Activated CD8-positive, alpha-beta memory T cell treated with anti-CD3 and anti-CD28 coated beads, Interleukin-2, amount 50 U/mL, for 48 hours (primary cell): Measurements from ENCODE around the gene SLC26A4.
A peak's percentile ranks its signal among the peaks of the same experiment; 100 is the strongest.
"Not testable (repeated sequence)": the region's sequence is repeated elsewhere in the genome, so short reads cannot be mapped to it uniquely, and the experiment has no call there.

Experiments used
- DNase-seq: peaks from one replicate; pipeline ENCODE4 v3.0.0-alpha.2; 2020

SLC26A4 gene

GRCh38 chr7:107660381-107661080, at the start of gene SLC26A4:
Gene SLC26A4, plus strand, starts transcription at chr7:107660828. Its CDS starts 814 bp downstream, at chr7:107661642.
- peak; percentile 79 for DNase-seq

- DNase-seq, result no peak
These were observed 47.2 kb upstream of the SLC26A4 start for GRCh38 chr7:107613439-107613838.

GRCh38 chr7:107613948-107614347, 46.7 kb upstream of the SLC26A4 start:
- no peak for DNase-seq

GRCh38 chr7:107614425-107614824, 46.2 kb upstream of the SLC26A4 start:
- DNase-seq, result no peak

GRCh38 chr7:107615910-107616680, 44.5 kb upstream of the SLC26A4 start:
- DNase-seq, result no peak

GRCh38 chr7:107622429-107622828, 38.2 kb upstream of the SLC26A4 start:
- no peak for DNase-seq

- no peak for DNase-seq
These were observed 37.7 kb upstream of the SLC26A4 start for GRCh38 chr7:107622894-107623293.

- DNase-seq, result no peak
These were observed 33.6 kb upstream of the SLC26A4 start for GRCh38 chr7:107627002-107627401.

GRCh38 chr7:107628461-107629064, 32.1 kb upstream of the SLC26A4 start:
- no peak for DNase-seq

GRCh38 chr7:107630342-107630741, 30.3 kb upstream of the SLC26A4 start:
- no peak for DNase-seq

GRCh38 chr7:107631588-107632491, 28.8 kb upstream of the SLC26A4 start:
- no peak for DNase-seq

- DNase-seq, result no peak
These were observed 28.1 kb upstream of the SLC26A4 start for GRCh38 chr7:107632492-107632865.

- DNase-seq, result no peak
These were observed 22.0 kb upstream of the SLC26A4 start for GRCh38 chr7:107638594-107638993.

- not testable (repeated sequence) for DNase-seq
These were observed 21.6 kb upstream of the SLC26A4 start for GRCh38 chr7:107639070-107639469.

GRCh38 chr7:107641676-107642075, 19.0 kb upstream of the SLC26A4 start:
- DNase-seq, result no peak

- no peak for DNase-seq
These were observed 18.1 kb upstream of the SLC26A4 start for GRCh38 chr7:107642501-107642900.

- DNase-seq, result no peak
These were observed 17.2 kb upstream of the SLC26A4 start for GRCh38 chr7:107643407-107643806.

- DNase-seq, result no peak
These were observed 16.7 kb upstream of the SLC26A4 start for GRCh38 chr7:107643938-107644308.

GRCh38 chr7:107644309-107644974, 16.2 kb upstream of the SLC26A4 start:
- DNase-seq, result no peak

GRCh38 chr7:107652642-107653041, 8.0 kb upstream of the SLC26A4 start:
- DNase-seq, result no peak

GRCh38 chr7:107658467-107658866, 2.2 kb upstream of the SLC26A4 start:
- DNase-seq, result no peak

GRCh38 chr7:107659666-107660065, 962 bp upstream of the SLC26A4 start:
- no peak for DNase-seq
